Bronchial epithelial cell (primary cell): ENCODE data around the gene TRIM41. TPM values are rescaled to one million over a fixed set of nuclear protein-coding genes. Genes with fewer than 3 reads are reported as not detected.

Source experiments
- DNase-seq: peaks from one replicate; pipeline ENCODE4 v3.0.0-alpha.2; 2010; ENCODE audit warnings: low read depth
- FAIRE-seq: peaks from 2 replicates; lab custom pipeline; 2011; peaks lifted over from hg19 to GRCh38; lab: Jason Lieb, UNC
- H3K27me3 ChIP-seq: 2 replicates; pipeline ENCODE4 v1.5.1; 2011; ENCODE audit warnings: low read length; ENCODE audit not compliant: control insufficient read depth, insufficient read depth
- H3K36me3 ChIP-seq: 2 replicates; pipeline ENCODE4 v1.5.1; 2011; ENCODE audit warnings: low read length; ENCODE audit not compliant: control insufficient read depth, insufficient read depth
- H3K4me3 ChIP-seq: 2 replicates; pipeline ENCODE4 v1.5.1; 2011; ENCODE audit warnings: mild to moderate bottlenecking, low read depth, low read length, control low read depth
- total RNA-seq: library from RNA; depleted of rRNA; stranded (reverse); fragments of >200 nt; gene quantifications from 2 replicates; pipeline ENCODE4 v1.2.1, GENCODE V29; 2014
- TF ChIP-seq, protein P1 (sequence below): IDR thresholded peaks from 2 replicates; pipeline ENCODE4 v1.5.1; 2011; ENCODE audit warnings: mild to moderate bottlenecking, moderate library complexity, low read length, control low read depth, inconsistent platforms; ENCODE audit not compliant: insufficient read depth, severe bottlenecking

Gene TRIM41
- total RNA-seq, 1 donor from 2014 or later, result 10.3 TPM

DNA sequence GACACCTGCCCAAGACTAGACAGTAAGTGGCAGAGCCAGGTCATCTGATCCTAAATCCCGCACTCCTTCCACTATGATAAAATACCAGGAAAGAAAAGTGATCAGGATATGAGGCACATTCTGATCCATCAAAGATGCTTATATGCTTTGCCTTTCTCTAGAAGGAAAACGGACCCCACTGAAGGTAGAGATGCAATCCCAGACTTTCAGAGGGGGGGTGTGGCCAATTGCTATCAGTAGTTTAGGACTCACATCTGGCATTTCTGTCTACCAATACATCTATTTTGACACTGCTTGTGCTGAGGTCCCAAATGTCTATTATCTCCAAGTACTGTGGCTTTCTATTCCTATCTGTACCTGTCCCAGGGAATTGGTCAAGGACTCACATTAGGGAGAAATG, 36.2 kb downstream of the TRIM41 start:
- no peak for FAIRE-seq
- Histone ChIP-seq H3K36me3 (peaks cover 4% of the 10 kb centered on the region), H3K27me3 (no peaks in the 10 kb centered on the region), H3K4me3 (peak overlapping the region; percentile 74)
- no peak for DNase-seq
- TF ChIP-seq, protein P1, sequence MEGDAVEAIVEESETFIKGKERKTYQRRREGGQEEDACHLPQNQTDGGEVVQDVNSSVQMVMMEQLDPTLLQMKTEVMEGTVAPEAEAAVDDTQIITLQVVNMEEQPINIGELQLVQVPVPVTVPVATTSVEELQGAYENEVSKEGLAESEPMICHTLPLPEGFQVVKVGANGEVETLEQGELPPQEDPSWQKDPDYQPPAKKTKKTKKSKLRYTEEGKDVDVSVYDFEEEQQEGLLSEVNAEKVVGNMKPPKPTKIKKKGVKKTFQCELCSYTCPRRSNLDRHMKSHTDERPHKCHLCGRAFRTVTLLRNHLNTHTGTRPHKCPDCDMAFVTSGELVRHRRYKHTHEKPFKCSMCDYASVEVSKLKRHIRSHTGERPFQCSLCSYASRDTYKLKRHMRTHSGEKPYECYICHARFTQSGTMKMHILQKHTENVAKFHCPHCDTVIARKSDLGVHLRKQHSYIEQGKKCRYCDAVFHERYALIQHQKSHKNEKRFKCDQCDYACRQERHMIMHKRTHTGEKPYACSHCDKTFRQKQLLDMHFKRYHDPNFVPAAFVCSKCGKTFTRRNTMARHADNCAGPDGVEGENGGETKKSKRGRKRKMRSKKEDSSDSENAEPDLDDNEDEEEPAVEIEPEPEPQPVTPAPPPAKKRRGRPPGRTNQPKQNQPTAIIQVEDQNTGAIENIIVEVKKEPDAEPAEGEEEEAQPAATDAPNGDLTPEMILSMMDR, result no peak

DNA sequence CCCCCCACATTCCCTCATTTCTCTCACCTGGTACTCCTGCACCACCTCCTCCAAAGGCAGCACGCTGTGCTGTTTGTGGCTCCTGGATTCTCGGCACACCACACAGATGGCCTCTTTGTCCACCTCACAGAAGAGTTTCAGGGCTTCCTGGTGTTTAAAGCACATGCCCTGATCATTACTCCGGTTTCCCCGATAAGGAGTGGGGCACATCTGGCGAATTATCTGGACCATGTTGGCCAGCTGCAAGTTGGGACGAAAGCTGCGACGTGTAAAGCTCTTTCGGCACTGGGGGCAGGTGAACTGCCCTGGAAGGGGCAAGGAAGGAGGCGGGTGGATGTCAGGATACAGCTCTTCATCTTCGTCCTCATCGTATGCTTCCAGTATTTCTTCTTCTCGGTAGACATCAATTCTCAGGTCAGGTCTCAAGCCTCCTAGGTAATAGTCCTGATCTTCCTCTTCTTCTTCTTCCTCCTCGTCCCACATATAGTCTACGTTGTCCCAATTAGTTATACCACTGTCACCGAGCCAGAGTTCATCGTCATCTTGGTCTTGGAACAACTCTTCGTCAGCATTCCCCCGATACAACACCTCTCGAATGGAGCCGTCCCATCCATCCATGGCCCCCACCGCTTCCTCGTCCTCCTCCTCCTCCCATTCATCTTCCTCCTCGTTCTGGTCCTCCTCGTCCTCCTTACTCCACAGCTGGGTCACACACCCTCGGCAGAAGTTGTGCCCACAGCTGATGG, 37.1 kb downstream of the TRIM41 start:
- no peaks in the 10 kb centered on the region for H3K27me3 ChIP-seq
- FAIRE-seq (no peak), DNase-seq (no peak)
- TF ChIP-seq, protein P1, result no peak
- H3K4me3 ChIP-seq, result peak overlapping the region; percentile 74
- peaks cover 4% of the 10 kb centered on the region for H3K36me3 ChIP-seq

DNA sequence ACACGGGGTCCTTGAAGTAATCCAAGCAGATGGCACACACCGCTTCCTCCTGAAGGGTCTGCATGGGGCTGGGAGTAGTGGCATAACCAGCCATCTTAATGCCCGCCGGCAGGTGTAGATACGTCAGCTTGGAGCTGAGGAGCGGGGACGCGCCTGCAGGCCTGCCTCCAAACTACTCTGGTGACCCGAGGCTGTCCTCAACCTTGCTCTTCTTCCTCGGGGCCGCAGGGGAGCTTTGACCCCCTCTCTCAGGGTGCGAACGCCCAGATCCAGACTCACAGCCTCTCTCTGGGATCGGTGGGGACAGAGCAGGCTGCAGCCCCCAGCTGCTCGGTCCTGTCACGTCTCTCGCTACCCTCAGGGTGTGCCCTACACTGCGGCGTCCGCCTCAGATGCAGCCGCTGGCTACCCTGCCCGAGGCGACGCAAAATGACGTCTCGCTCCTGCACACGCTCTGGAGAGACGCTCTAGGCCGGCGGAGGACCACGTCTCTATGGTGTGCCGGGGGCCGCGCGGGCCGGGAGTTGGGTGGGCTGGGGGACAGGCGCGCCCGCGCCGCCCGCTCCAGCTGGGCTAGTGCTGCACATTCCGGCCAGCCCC, 37.7 kb downstream of the TRIM41 start, which contains the start of gene TRIM52:
Gene TRIM52 (minus strand): TSS at position 424 of the 600 bp plus-strand sequence. CDS start 330 bp downstream, at position 94.
- peak; percentile 69 for DNase-seq
- Histone ChIP-seq H3K27me3 (no peaks in the 10 kb centered on the region), H3K4me3 (peak within 1 kb of the TSS; percentile 74), H3K36me3 (peaks cover 4% of the 10 kb centered on the region)
- FAIRE-seq, result no peak
- TF ChIP-seq, protein P1, result no peak

DNA sequence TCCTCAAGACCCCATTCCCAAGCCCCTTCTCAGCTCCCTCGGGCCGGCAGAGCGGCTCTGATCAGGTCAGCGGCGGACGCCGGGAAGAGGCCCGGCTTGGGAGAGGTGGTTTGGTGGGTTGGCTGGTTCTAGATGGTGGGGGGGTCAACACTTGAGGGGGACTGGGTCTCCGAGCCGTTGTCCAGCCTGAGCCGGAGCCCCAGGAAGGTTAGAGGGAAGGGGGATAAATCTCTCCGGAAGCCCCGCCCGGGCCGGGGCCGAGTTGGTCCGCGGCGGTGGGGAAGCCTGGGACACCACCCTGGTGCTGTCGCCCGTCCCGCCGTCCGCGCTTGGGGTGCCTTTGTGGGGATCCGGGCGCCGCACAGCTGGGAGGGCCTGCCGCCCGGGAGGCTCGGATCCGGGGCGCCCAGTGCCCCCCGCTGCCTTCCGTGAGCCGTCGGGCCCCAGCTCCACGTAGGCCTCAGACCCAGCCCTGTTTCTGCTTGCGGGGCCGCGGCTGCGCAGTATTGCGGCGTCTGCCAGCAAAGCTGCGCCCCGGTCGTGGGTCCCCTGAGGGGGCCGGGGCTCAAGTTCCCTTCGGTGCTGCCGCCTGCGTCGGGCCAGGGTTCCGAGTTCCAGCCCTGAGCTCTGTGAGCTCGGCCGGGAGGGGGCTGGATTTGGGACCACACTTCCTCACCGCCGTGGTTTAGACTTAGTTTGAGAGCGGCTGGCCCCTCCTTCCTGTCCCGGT, 38.4 kb downstream of the TRIM41 start:
- TF ChIP-seq, protein P1, result no peak
- H3K27me3 ChIP-seq, result no peaks in the 10 kb centered on the region
- H3K36me3 ChIP-seq, result peaks cover 4% of the 10 kb centered on the region
- H3K4me3 ChIP-seq, result peak overlapping the region; percentile 74
- FAIRE-seq (no peak), DNase-seq (peak; percentile 42)

DNA sequence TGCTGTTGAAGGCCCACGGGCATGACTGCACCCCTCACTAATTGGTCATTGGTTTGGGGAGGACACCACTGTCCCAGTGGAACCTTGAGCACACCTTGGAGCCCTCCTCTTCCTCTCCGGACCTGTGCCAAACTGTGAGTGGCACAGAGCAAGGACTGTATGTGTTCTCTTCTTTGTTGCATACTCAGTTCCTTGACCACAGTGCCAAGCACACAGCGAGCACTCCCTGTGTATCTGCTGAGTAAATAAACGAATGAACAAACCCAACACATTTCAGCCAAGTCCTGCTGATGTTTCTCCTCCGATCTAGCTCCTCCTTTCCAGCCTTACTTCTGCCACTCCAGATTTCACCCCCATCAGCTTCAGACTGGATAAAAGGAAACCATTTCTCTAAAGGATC, 40.6 kb downstream of the TRIM41 start:
- no peaks in the 10 kb centered on the region for H3K27me3 ChIP-seq
- TF ChIP-seq, protein P1, result no peak
- DNase-seq, result no peak
- no peak for FAIRE-seq
- peaks cover 4% of the 10 kb centered on the region for H3K36me3 ChIP-seq
- H3K4me3 ChIP-seq, result no peak overlapping the region
